Measurements from ENCODE around the gene CD8A.

DNA sequence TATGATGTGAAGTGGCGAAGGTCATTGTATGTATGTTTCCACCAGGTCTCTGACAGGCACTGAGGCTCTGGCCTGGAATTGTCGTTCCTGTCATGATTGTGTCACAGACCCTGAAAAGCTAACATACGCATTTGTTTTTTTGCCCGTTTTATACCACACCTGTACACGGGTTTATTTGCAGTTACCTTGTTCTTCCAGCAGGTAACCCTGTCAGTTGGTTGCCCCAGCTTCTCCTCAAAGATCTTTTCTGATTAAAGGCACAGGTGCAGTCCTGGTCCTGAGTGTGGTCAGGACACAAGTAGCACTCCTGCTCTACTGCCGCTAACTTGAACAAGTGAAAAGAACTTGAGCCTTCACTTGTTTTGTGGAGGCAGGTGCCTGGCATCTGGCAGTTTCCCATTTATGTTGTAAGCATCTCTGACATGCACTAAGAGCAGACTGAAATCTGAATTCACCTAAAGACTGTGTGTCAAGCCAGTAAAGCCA is 19.9 kb downstream of the CD8A start:
- no peak for TF ChIP-seq POLR2AphosphoS5 (IDR thresholded peaks at IDR 0.05; ENCODE audit: low read depth)
- TF ChIP-seq, protein P1, sequence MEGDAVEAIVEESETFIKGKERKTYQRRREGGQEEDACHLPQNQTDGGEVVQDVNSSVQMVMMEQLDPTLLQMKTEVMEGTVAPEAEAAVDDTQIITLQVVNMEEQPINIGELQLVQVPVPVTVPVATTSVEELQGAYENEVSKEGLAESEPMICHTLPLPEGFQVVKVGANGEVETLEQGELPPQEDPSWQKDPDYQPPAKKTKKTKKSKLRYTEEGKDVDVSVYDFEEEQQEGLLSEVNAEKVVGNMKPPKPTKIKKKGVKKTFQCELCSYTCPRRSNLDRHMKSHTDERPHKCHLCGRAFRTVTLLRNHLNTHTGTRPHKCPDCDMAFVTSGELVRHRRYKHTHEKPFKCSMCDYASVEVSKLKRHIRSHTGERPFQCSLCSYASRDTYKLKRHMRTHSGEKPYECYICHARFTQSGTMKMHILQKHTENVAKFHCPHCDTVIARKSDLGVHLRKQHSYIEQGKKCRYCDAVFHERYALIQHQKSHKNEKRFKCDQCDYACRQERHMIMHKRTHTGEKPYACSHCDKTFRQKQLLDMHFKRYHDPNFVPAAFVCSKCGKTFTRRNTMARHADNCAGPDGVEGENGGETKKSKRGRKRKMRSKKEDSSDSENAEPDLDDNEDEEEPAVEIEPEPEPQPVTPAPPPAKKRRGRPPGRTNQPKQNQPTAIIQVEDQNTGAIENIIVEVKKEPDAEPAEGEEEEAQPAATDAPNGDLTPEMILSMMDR (IDR thresholded peaks at IDR 0.05; ENCODE audit: insufficient read depth, low read length): no peak
- TF ChIP-seq, protein P2, sequence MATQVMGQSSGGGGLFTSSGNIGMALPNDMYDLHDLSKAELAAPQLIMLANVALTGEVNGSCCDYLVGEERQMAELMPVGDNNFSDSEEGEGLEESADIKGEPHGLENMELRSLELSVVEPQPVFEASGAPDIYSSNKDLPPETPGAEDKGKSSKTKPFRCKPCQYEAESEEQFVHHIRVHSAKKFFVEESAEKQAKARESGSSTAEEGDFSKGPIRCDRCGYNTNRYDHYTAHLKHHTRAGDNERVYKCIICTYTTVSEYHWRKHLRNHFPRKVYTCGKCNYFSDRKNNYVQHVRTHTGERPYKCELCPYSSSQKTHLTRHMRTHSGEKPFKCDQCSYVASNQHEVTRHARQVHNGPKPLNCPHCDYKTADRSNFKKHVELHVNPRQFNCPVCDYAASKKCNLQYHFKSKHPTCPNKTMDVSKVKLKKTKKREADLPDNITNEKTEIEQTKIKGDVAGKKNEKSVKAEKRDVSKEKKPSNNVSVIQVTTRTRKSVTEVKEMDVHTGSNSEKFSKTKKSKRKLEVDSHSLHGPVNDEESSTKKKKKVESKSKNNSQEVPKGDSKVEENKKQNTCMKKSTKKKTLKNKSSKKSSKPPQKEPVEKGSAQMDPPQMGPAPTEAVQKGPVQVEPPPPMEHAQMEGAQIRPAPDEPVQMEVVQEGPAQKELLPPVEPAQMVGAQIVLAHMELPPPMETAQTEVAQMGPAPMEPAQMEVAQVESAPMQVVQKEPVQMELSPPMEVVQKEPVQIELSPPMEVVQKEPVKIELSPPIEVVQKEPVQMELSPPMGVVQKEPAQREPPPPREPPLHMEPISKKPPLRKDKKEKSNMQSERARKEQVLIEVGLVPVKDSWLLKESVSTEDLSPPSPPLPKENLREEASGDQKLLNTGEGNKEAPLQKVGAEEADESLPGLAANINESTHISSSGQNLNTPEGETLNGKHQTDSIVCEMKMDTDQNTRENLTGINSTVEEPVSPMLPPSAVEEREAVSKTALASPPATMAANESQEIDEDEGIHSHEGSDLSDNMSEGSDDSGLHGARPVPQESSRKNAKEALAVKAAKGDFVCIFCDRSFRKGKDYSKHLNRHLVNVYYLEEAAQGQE (IDR thresholded peaks at IDR 0.05; ENCODE audit: insufficient replicate concordance, low read depth): no peak
- TF ChIP-seq SPI1 (IDR thresholded peaks at IDR 0.05; ENCODE audit: borderline replicate concordance, low read depth): no peak
- no peak for TF ChIP-seq GABPA (IDR thresholded peaks at IDR 0.05; ENCODE audit: low read depth)

Data from HL-60 (cell line).